Left renal pelvis (tissue), 4 donors: Measurements from ENCODE around the gene CATSPERZ. TPM values are rescaled to one million over a fixed set of nuclear protein-coding genes. Genes with fewer than 3 reads are reported as not detected.

Experiments used
- DNase-seq, 4 donors: peaks; one replicate each; pipeline ENCODE4 v3.0.0-alpha.2; 2013; ENCODE audit warnings: low read depth in 4 of 4, low spot score in 3 of 4
- polyA plus RNA-seq, 4 donors: library from polyadenylated mRNA; unstranded; fragments of 120-200 nt; gene quantifications; one replicate each; pipeline ENCODE4 v1.2.1, GENCODE V29; 2013; ENCODE audit not compliant: insufficient read length in 4 of 4

Gene CATSPERZ
- polyA plus RNA-seq, 4 donors = 0.79 TPM; not detected in 3

GRCh38 chr11:64284048-64284961 lies 15.9 kb upstream of the CATSPERZ start, which contains the start of gene BAD:
Gene BAD, minus strand, starts transcription at chr11:64284665. Its CDS starts 297 bp downstream, at chr11:64284368.
- DNase-seq = peak in 3 of 4 donors; percentile 81 to 86 (median 84)

GRCh38 chr11:64284962-64285884 lies 14.9 kb upstream of the CATSPERZ start, which contains the start of gene GPR137:
Gene GPR137, plus strand, starts transcription at chr11:64285848. Its CDS starts 677 bp downstream, at chr11:64286525.
- peak in 2 of 4 donors; percentile 75 to 80 for DNase-seq

GRCh38 chr11:64285885-64286800 lies 14.0 kb upstream of the CATSPERZ start:
- no peak for DNase-seq

GRCh38 chr11:64286801-64287159 lies 13.4 kb upstream of the CATSPERZ start:
- no peak for DNase-seq

- DNase-seq = no peak
Observed at GRCh38 chr11:64287676-64288352, 12.3 kb upstream of the CATSPERZ start.

GRCh38 chr11:64288353-64288750 lies 11.8 kb upstream of the CATSPERZ start:
- no peak for DNase-seq

GRCh38 chr11:64289002-64289564 lies 11.1 kb upstream of the CATSPERZ start:
- DNase-seq = no peak

GRCh38 chr11:64290352-64291261 lies 9.6 kb upstream of the CATSPERZ start:
- no peak for DNase-seq

- no peak for DNase-seq
Observed at GRCh38 chr11:64291262-64291751, 8.9 kb upstream of the CATSPERZ start, which contains the start of gene KCNK4. Gene KCNK4, plus strand, starts transcription at chr11:64291302. Its CDS starts 1,717 bp downstream, at chr11:64293019.

- no peak for DNase-seq
Observed at GRCh38 chr11:64291752-64292459, 8.3 kb upstream of the CATSPERZ start.

GRCh38 chr11:64292460-64293254 lies 7.5 kb upstream of the CATSPERZ start:
- no peak for DNase-seq

GRCh38 chr11:64294774-64295173 lies 5.4 kb upstream of the CATSPERZ start:
- DNase-seq = no peak

- DNase-seq = no peak
Observed at GRCh38 chr11:64295760-64296159, 4.4 kb upstream of the CATSPERZ start.

- DNase-seq = no peak
Observed at GRCh38 chr11:64296236-64296635, 3.9 kb upstream of the CATSPERZ start.

- no peak for DNase-seq
Observed at GRCh38 chr11:64296830-64297698, 3.1 kb upstream of the CATSPERZ start.
